Osteocyte (in vitro differentiated cells): Measurements from ENCODE around the gene PRKCE. TPM values are rescaled to one million over a fixed set of nuclear protein-coding genes. Genes with fewer than 3 reads are reported as not detected.

ENCODE experiments used
- DNase-seq: peaks from one replicate; pipeline ENCODE4 v3.0.0; 2021; ENCODE audit warnings: mixed read lengths; ENCODE audit not compliant: unreplicated experiment; ENCODE audit errors: extremely low spot score
- H3K27ac Mint-ChIP-seq: one replicate; pipeline ENCODE4 v1.8.0; 2021; ENCODE audit warnings: mild to moderate bottlenecking, mixed read lengths; ENCODE audit not compliant: unreplicated experiment
- H3K27me3 Mint-ChIP-seq: one replicate; pipeline ENCODE4 v1.8.0; 2021; ENCODE audit warnings: mixed read lengths; ENCODE audit not compliant: unreplicated experiment
- H3K36me3 Mint-ChIP-seq: one replicate; pipeline ENCODE4 v1.8.0; 2021; ENCODE audit warnings: mixed read lengths; ENCODE audit not compliant: unreplicated experiment
- H3K4me1 Mint-ChIP-seq: one replicate; pipeline ENCODE4 v1.8.0; 2021; ENCODE audit warnings: mixed read lengths; ENCODE audit not compliant: unreplicated experiment
- H3K4me3 Mint-ChIP-seq: one replicate; pipeline ENCODE4 v1.8.0; 2021; ENCODE audit warnings: mild to moderate bottlenecking, moderate library complexity, mixed read lengths; ENCODE audit not compliant: unreplicated experiment
- H3K9me3 Mint-ChIP-seq: one replicate; pipeline ENCODE4 v1.8.0; 2021; ENCODE audit warnings: mixed read lengths; ENCODE audit not compliant: unreplicated experiment
- CTCF ChIP-seq: fragments of 200-600 bp; sonication (generic); IDR thresholded peaks from 2 replicates; pipeline ENCODE4 v1.5.0; 2021; ENCODE audit warnings: antibody characterized with exemption, mild to moderate bottlenecking, moderate library complexity
- total RNA-seq: library from RNA; stranded (reverse); gene quantifications from 2 replicates; pipeline ENCODE4 v1.2.1, GENCODE V29; 2021

The PRKCE gene
- total RNA-seq, 1 donor from 2014 or later: 13.8 TPM

DNA sequence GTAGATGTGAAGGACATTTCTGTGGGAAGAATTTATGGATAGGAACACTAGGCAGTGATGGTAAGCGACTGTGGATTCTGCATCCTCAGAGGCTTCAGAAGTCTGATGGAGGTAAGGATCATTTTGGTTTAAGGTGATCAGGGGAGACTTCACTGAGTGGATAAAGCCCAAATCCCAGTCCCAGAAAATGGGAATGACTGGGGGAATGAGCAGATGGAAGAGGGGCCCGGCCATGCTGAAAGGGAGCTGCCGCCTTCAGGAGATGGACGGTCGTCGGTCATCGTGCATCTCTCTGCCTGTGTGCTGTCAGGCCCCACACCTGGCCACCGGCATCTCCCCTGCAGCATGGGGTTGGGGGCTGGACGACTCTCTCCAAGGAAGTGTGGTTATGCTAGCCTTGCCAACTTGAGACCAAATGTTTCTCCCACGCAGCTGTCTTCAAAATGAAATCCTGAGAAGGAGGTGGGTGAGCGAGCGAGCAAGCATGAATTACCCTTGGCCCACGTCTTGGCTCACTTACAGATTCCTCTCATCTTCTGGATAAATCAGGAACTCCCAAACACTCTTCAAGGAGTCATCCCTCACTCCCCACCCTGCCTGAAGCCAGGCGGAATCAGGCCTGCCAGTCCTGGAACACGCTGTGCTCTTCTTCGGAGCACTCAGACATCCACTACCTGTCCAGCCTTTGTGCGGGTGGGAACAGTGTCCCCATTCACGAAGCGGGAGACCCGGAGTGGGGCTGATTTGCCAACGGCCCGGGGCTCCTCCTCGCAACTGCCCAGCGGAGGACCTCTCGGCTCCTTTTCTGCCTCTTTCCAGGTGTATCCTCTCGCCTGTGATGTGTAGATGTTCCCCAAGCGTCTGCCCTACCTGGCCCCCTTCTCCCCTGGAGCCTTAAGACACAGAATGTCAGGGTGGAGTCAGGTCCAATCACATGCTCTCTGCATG lies 85.6 kb downstream of the PRKCE start:
- Mint-ChIP-seq H3K36me3 (peaks cover 2% of the 10 kb centered on the region), H3K4me1 (peaks cover 8% of the 10 kb centered on the region), H3K9me3 (no peaks in the 10 kb centered on the region), H3K4me3 (no peak overlapping the region), H3K27ac (no peak overlapping the region), H3K27me3 (no peaks in the 10 kb centered on the region)
- DNase-seq: no peak
- TF ChIP-seq CTCF: no peak

- H3K9me3 Mint-ChIP-seq: no peaks in the 10 kb centered on the region
- no peak overlapping the region for H3K27ac Mint-ChIP-seq
- TF ChIP-seq CTCF: no peak
- DNase-seq: no peak
- H3K27me3 Mint-ChIP-seq: no peaks in the 10 kb centered on the region
- no peak overlapping the region for H3K4me3 Mint-ChIP-seq
- peaks cover 2% of the 10 kb centered on the region for H3K36me3 Mint-ChIP-seq
- peaks cover 16% of the 10 kb centered on the region for H3K4me1 Mint-ChIP-seq
Observed at GRCh38 chr2:45739796-45740485, 88.5 kb downstream of the PRKCE start.

GRCh38 chr2:45741161-45741850 lies 89.8 kb downstream of the PRKCE start:
- Mint-ChIP-seq H3K9me3 (no peaks in the 10 kb centered on the region), H3K27me3 (no peaks in the 10 kb centered on the region), H3K27ac (no peak overlapping the region), H3K36me3 (peaks cover 2% of the 10 kb centered on the region), H3K4me3 (no peak overlapping the region), H3K4me1 (peaks cover 16% of the 10 kb centered on the region)
- no peak for TF ChIP-seq CTCF
- no peak for DNase-seq

- peaks cover 7% of the 10 kb centered on the region for H3K36me3 Mint-ChIP-seq
- no peak for DNase-seq
- H3K27me3 Mint-ChIP-seq: no peaks in the 10 kb centered on the region
- no peak overlapping the region for H3K4me3 Mint-ChIP-seq
- H3K4me1 Mint-ChIP-seq: peaks cover 23% of the 10 kb centered on the region
- peaks cover 8% of the 10 kb centered on the region for H3K9me3 Mint-ChIP-seq
- no peak for TF ChIP-seq CTCF
- H3K27ac Mint-ChIP-seq: no peak overlapping the region
Observed at GRCh38 chr2:45743531-45744396, 92.3 kb downstream of the PRKCE start.
